HEK293 (cell line): Measurements from ENCODE around the gene ZFAND2B.

Experiments
- CTCF ChIA-PET: fragments of 350-600 bp; formaldehyde crosslinking; extraction: SDS; loops from one replicate; lab custom pipeline; 2021; ENCODE audit warnings: antibody characterized with exemption; lab: Yijun Ruan, JAX
- POLR2A ChIA-PET: fragments of 300-600 bp; formaldehyde crosslinking; extraction: SDS; loops from one replicate; lab custom pipeline; 2020; ENCODE audit warnings: antibody characterized with exemption, inconsistent platforms; lab: Yijun Ruan, JAX
- H3K27ac ChIP-seq: fragments of 200-500 bp; sonication (Bioruptor generic); 2 replicates; pipeline ENCODE4 v1.5.1; 2014; ENCODE audit warnings: low read depth, low read length, control low read depth, inconsistent platforms; ENCODE audit errors: extremely low read depth
- H3K36me3 ChIP-seq, 2 experiments: fragments of 200-500 bp in 1 of 2; sonication (Bioruptor generic) in 1 of 2; 1 replicate in 1 of 2; 2 replicates in 1 of 2; pipeline ENCODE4 v1.5.1; 2014 to 2017; ENCODE audit warnings: inconsistent platforms in 2 of 2, low read length in 2 of 2; ENCODE audit not compliant: control insufficient read depth in 2 of 2, insufficient read depth in 1 of 2
- H3K4me1 ChIP-seq: fragments of 200-500 bp; sonication (Bioruptor generic); 2 replicates; pipeline ENCODE4 v1.5.1; 2014; ENCODE audit warnings: mild to moderate bottlenecking, low read length, inconsistent platforms; ENCODE audit not compliant: control insufficient read depth, insufficient read depth
- H3K4me3 ChIP-seq: 2 replicates; pipeline ENCODE4 v1.5.1; 2011; ENCODE audit warnings: low read depth, mild to moderate bottlenecking, control low read depth, low read length, moderate library complexity
- H3K9me3 ChIP-seq: fragments of 200-500 bp; sonication (Bioruptor generic); 2 replicates; pipeline ENCODE4 v1.5.1; 2014; ENCODE audit warnings: low read depth, low read length, inconsistent platforms; ENCODE audit not compliant: control insufficient read depth, insufficient read depth
- FEZF1 ChIP-seq: fragments of 450-650 bp; formaldehyde crosslinking; IDR thresholded peaks from 2 replicates; pipeline ENCODE4 v1.5.1; 2016; ENCODE audit warnings: missing biosample characterization, missing genetic modification characterization
- HOXD13 ChIP-seq: sonication (generic); formaldehyde crosslinking; IDR thresholded peaks from 2 replicates; pipeline ENCODE4 v1.8.0; 2022; ENCODE audit warnings: missing genetic modification reagents, borderline replicate concordance
- KLF16 ChIP-seq: fragments of 450-650 bp; formaldehyde crosslinking; IDR thresholded peaks from 2 replicates; pipeline ENCODE4 v1.5.1; 2017; ENCODE audit warnings: missing biosample characterization, missing genetic modification characterization
- KLF7 ChIP-seq: fragments of 450-650 bp; formaldehyde crosslinking; IDR thresholded peaks from 2 replicates; pipeline ENCODE4 v1.5.1; 2016; ENCODE audit warnings: missing biosample characterization, missing genetic modification characterization, borderline replicate concordance
- WT1 ChIP-seq: fragments of 450-650 bp; formaldehyde crosslinking; IDR thresholded peaks from 2 replicates; pipeline ENCODE4 v1.5.1; 2016; ENCODE audit warnings: missing biosample characterization, missing genetic modification characterization
- ZFP41 ChIP-seq: fragments of 450-650 bp; formaldehyde crosslinking; IDR thresholded peaks from 2 replicates; pipeline ENCODE4 v1.5.1; 2016; ENCODE audit warnings: missing biosample characterization, missing genetic modification characterization, borderline replicate concordance
- ZNF10 ChIP-seq: fragments of 450-650 bp; formaldehyde crosslinking; IDR thresholded peaks from 2 replicates; pipeline ENCODE4 v1.5.1; 2017; ENCODE audit warnings: missing biosample characterization, missing genetic modification characterization
- ZNF211 ChIP-seq: fragments of 450-650 bp; formaldehyde crosslinking; IDR thresholded peaks from 2 replicates; pipeline ENCODE4 v1.5.1; 2016; ENCODE audit warnings: low read depth, missing biosample characterization, missing genetic modification characterization
- ZNF341 ChIP-seq: fragments of 450-650 bp; formaldehyde crosslinking; IDR thresholded peaks from 2 replicates; pipeline ENCODE4; 2016; ENCODE audit warnings: low read depth, missing biosample characterization, missing genetic modification characterization
- ZNF391 ChIP-seq: fragments of 450-650 bp; formaldehyde crosslinking; IDR thresholded peaks from 2 replicates; pipeline ENCODE4 v1.5.1; 2016; ENCODE audit warnings: low read depth, missing biosample characterization, missing genetic modification characterization, borderline replicate concordance
- ZNF560 ChIP-seq: fragments of 450-650 bp; formaldehyde crosslinking; IDR thresholded peaks from 2 replicates; pipeline ENCODE4 v1.5.1; 2017; ENCODE audit warnings: missing biosample characterization, missing genetic modification characterization, borderline replicate concordance
- ZNF654 ChIP-seq: fragments of 450-650 bp; formaldehyde crosslinking; IDR thresholded peaks from 2 replicates; pipeline ENCODE4 v1.5.1; 2016; ENCODE audit warnings: low read depth, missing biosample characterization, missing genetic modification characterization
- ZNF664 ChIP-seq: fragments of 450-650 bp; formaldehyde crosslinking; IDR thresholded peaks from 2 replicates; pipeline ENCODE4 v1.5.1; 2016; ENCODE audit warnings: missing biosample characterization, missing genetic modification characterization
- ZNF701 ChIP-seq: fragments of 450-650 bp; formaldehyde crosslinking; IDR thresholded peaks from 2 replicates; pipeline ENCODE4 v1.5.1; 2016; ENCODE audit warnings: missing biosample characterization, missing genetic modification characterization
- ZNF777 ChIP-seq: fragments of 450-650 bp; formaldehyde crosslinking; IDR thresholded peaks from 2 replicates; pipeline ENCODE4 v1.5.1; 2017; ENCODE audit warnings: missing biosample characterization, missing genetic modification characterization, borderline replicate concordance
- ZNF843 ChIP-seq: fragments of 450-650 bp; formaldehyde crosslinking; IDR thresholded peaks from 2 replicates; pipeline ENCODE4 v1.5.1; 2016; ENCODE audit warnings: missing biosample characterization, missing genetic modification characterization
- TF ChIP-seq, protein P1 (sequence below): IDR thresholded peaks from 2 replicates; pipeline ENCODE4 v1.6.1; 2011; ENCODE audit warnings: mild to moderate bottlenecking, low read depth, low read length, borderline replicate concordance
- TF ChIP-seq, protein P2 (sequence below): fragments of 450-650 bp; formaldehyde crosslinking; IDR thresholded peaks from 2 replicates; pipeline ENCODE4 v1.5.1; 2016; ENCODE audit warnings: missing biosample characterization, missing genetic modification characterization
- TF ChIP-seq, protein P3 (sequence below): fragments of 450-650 bp; formaldehyde crosslinking; conservative IDR thresholded peaks from 2 replicates; pipeline ENCODE4 v1.5.1; 2016; ENCODE audit warnings: low read depth, missing biosample characterization, missing genetic modification characterization
- TF ChIP-seq, protein P4 (sequence below): fragments of 450-650 bp; formaldehyde crosslinking; IDR thresholded peaks from 2 replicates; pipeline ENCODE4 v1.5.1; 2016; ENCODE audit warnings: missing biosample characterization, missing genetic modification characterization, low read depth
- TF ChIP-seq, protein P5 (sequence below): fragments of 450-650 bp; formaldehyde crosslinking; IDR thresholded peaks from 2 replicates; pipeline ENCODE4 v1.5.1; 2016; ENCODE audit warnings: missing biosample characterization, missing genetic modification characterization

The ZFAND2B gene

DNA sequence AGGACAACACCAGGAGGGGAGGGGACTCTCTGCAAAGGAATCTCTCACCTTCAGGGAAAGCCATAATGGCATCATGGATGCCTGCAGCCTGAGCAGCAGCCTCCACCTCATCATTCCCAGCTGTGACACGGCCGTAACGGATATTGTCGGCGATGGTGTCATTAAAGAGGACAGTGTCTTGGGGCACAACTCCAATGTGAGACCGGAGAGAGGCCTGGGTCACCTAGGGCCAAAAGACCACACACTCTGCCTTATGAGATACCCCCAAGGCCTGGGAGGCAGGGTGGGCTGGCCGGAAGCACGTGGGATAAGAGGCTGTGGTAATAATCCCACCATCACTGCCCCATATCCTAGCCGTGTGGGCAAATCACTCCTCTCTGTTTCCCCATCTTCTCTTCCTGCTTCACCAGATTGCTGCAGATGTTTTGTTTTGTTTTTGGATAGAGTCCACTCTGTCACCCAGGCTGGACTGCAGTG, 4.3 kb downstream of the ZFAND2B start:
- no peak overlapping the region for H3K27ac ChIP-seq
- peaks cover 15 to 82% of the 10 kb centered on the region in 2 experiments; a peak in 2 of 3 replicates for H3K36me3 ChIP-seq
- ChIA-PET POLR2A (interaction anchor here (0.7 to 1.0 kb wide), 2 partner anchors 34 to 49 kb away, joined by 4 to 5 read pairs; partner anchors contain the start of gene CNPPD1), CTCF (interaction anchor here (0.6 to 1.8 kb wide), 10 partner anchors 12 to 349 kb away, joined by 3 to 12 read pairs (median 4); partner anchors contain the start of gene SLC23A3)
- no peak overlapping the region for H3K4me3 ChIP-seq
- TF ChIP-seq ZNF777 (tag by site-specific recombination) (no peak), ZNF654 (tag by site-specific recombination) (no peak), ZNF560 (tag by site-specific recombination) (no peak), ZNF664 (tag by site-specific recombination) (no peak), ZNF843 (tag by site-specific recombination) (no peak), ZNF701 (tag by site-specific recombination) (no peak), FEZF1 (tag by site-specific recombination) (no peak), HOXD13 (no peak)
- TF ChIP-seq, protein P1, sequence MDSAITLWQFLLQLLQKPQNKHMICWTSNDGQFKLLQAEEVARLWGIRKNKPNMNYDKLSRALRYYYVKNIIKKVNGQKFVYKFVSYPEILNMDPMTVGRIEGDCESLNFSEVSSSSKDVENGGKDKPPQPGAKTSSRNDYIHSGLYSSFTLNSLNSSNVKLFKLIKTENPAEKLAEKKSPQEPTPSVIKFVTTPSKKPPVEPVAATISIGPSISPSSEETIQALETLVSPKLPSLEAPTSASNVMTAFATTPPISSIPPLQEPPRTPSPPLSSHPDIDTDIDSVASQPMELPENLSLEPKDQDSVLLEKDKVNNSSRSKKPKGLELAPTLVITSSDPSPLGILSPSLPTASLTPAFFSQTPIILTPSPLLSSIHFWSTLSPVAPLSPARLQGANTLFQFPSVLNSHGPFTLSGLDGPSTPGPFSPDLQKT = no peak
- TF ChIP-seq, protein P2, sequence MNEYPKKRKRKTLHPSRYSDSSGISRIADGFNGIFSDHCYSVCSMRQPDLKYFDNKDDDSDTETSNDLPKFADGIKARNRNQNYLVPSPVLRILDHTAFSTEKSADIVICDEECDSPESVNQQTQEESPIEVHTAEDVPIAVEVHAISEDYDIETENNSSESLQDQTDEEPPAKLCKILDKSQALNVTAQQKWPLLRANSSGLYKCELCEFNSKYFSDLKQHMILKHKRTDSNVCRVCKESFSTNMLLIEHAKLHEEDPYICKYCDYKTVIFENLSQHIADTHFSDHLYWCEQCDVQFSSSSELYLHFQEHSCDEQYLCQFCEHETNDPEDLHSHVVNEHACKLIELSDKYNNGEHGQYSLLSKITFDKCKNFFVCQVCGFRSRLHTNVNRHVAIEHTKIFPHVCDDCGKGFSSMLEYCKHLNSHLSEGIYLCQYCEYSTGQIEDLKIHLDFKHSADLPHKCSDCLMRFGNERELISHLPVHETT = no peak
- H3K9me3 ChIP-seq = no peaks in the 10 kb centered on the region
- peaks cover 8% of the 10 kb centered on the region for H3K4me1 ChIP-seq

DNA sequence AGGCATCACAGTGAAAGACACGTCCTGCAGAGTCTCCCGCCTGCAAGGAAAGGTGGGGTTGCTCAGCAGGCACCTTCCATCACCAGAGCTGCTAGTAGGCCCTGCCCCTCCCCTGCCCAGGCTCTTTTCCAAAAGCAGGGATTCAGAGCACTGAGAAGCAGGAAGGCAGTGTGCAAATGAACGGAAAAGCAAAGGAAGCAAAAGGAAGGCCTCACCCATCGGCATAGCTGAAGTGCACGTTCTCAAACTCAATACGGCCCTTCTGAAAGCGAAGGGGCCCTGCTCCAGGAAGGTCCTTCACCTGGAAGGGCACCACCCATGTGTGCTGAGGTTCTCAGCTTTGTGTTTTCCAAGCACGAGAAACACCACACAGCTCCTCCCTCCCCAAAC, 6.4 kb downstream of the ZFAND2B start:
- CTCF ChIA-PET = interaction anchor here (0.8 to 1.4 kb wide), 3 partner anchors 68 to 86 kb away, joined by 3 to 4 read pairs (median 3); no protein-coding TSS in a partner anchor

DNA sequence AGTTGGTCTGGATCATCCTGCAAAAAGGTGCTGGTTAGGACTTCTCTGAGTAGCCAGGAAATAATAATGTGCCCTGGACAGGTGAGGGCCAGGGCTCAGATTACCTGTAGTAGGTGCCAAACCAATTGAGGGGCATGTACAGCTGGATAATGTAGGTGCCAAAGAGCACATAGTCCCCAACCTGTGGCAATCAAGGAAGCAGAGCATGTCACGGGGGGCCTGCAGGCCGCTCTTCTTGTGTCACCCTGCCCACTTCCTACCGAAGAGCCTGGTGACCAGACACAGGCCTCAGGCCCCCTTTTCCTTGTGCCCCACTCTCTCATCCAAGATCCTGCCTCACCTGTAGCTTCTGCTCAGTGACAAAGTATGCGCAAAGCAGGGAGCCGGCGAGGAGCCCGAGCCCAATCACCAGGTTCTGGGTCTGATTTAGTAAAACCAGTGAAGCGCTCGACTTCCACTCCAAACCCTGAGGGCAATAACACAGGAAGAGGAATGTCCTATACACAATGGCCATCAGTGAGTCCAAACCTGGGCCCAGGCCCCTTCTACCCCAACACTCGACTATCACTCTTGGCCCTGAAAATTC, 7.0 kb downstream of the ZFAND2B start:
- H3K9me3 ChIP-seq = no peaks in the 10 kb centered on the region
- H3K27ac ChIP-seq = no peak overlapping the region
- ChIA-PET CTCF (interaction anchor here (0.8 to 1.4 kb wide), 4 partner anchors 33 to 82 kb away, joined by 3 to 4 read pairs (median 3); no protein-coding TSS in a partner anchor), POLR2A (interaction anchor here (1.4 kb wide), 1 partner anchor 36 kb away, joined by 4 read pairs; no protein-coding TSS in a partner anchor)
- H3K36me3 ChIP-seq = peaks cover 15 to 79% of the 10 kb centered on the region in 2 experiments; a peak in 2 of 3 replicates
- TF ChIP-seq, protein P3, sequence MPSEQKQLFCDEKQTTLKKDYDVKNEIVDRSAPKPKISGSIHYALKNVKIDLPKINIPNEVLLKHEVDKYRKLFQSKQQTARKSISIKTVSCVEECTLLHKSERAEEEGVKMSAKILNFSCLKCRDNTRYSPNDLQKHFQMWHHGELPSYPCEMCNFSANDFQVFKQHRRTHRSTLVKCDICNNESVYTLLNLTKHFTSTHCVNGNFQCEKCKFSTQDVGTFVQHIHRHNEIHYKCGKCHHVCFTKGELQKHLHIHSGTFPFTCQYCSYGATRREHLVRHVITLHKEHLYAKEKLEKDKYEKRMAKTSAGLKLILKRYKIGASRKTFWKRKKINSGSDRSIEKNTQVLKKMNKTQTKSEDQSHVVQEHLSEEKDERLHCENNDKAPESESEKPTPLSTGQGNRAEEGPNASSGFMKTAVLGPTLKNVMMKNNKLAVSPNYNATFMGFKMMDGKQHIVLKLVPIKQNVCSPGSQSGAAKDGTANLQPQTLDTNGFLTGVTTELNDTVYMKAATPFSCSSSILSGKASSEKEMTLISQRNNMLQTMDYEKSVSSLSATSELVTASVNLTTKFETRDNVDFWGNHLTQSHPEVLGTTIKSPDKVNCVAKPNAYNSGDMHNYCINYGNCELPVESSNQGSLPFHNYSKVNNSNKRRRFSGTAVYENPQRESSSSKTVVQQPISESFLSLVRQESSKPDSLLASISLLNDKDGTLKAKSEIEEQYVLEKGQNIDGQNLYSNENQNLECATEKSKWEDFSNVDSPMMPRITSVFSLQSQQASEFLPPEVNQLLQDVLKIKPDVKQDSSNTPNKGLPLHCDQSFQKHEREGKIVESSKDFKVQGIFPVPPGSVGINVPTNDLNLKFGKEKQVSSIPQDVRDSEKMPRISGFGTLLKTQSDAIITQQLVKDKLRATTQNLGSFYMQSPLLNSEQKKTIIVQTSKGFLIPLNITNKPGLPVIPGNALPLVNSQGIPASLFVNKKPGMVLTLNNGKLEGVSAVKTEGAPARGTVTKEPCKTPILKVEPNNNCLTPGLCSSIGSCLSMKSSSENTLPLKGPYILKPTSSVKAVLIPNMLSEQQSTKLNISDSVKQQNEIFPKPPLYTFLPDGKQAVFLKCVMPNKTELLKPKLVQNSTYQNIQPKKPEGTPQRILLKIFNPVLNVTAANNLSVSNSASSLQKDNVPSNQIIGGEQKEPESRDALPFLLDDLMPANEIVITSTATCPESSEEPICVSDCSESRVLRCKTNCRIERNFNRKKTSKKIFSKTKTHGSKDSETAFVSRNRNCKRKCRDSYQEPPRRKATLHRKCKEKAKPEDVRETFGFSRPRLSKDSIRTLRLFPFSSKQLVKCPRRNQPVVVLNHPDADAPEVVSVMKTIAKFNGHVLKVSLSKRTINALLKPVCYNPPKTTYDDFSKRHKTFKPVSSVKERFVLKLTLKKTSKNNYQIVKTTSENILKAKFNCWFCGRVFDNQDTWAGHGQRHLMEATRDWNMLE (tag by site-specific recombination) = no peak
- no peak for TF ChIP-seq WT1 (tag by site-specific recombination)
- TF ChIP-seq, protein P4, sequence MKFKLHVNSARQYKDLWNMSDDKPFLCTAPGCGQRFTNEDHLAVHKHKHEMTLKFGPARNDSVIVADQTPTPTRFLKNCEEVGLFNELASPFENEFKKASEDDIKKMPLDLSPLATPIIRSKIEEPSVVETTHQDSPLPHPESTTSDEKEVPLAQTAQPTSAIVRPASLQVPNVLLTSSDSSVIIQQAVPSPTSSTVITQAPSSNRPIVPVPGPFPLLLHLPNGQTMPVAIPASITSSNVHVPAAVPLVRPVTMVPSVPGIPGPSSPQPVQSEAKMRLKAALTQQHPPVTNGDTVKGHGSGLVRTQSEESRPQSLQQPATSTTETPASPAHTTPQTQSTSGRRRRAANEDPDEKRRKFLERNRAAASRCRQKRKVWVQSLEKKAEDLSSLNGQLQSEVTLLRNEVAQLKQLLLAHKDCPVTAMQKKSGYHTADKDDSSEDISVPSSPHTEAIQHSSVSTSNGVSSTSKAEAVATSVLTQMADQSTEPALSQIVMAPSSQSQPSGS (tag by site-specific recombination) = no peak
- TF ChIP-seq, protein P5, sequence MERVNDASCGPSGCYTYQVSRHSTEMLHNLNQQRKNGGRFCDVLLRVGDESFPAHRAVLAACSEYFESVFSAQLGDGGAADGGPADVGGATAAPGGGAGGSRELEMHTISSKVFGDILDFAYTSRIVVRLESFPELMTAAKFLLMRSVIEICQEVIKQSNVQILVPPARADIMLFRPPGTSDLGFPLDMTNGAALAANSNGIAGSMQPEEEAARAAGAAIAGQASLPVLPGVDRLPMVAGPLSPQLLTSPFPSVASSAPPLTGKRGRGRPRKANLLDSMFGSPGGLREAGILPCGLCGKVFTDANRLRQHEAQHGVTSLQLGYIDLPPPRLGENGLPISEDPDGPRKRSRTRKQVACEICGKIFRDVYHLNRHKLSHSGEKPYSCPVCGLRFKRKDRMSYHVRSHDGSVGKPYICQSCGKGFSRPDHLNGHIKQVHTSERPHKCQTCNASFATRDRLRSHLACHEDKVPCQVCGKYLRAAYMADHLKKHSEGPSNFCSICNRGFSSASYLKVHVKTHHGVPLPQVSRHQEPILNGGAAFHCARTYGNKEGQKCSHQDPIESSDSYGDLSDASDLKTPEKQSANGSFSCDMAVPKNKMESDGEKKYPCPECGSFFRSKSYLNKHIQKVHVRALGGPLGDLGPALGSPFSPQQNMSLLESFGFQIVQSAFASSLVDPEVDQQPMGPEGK = no peak
- TF ChIP-seq, all 188 proteins: peak for 0
- H3K4me3 ChIP-seq = no peak overlapping the region
- H3K4me1 ChIP-seq = no peaks in the 10 kb centered on the region

More for the DNA sequence above, 6.4 kb downstream of the ZFAND2B start:
- Histone ChIP-seq H3K4me3 (no peak overlapping the region), H3K27ac (no peak overlapping the region), H3K36me3 (peaks cover 15 to 84% of the 10 kb centered on the region in 2 experiments; a peak in 2 of 3 replicates), H3K9me3 (no peaks in the 10 kb centered on the region), H3K4me1 (peaks cover 2% of the 10 kb centered on the region; the same call in 1 of the 2 replicates)
- TF ChIP-seq ZNF391 (tag by site-specific recombination) (no peak), ZNF341 (no peak), ZNF654 (tag by site-specific recombination) (no peak), KLF16 (tag by site-specific recombination) (no peak), ZNF211 (tag by site-specific recombination) (no peak), ZFP41 (tag by site-specific recombination) (no peak), ZNF10 (no peak), KLF7 (tag by site-specific recombination) (no peak)
- POLR2A ChIA-PET = interaction anchor here (1.4 kb wide), 1 partner anchor 37 kb away, joined by 4 read pairs; no protein-coding TSS in a partner anchor
